ENCODE data around the gene NHLH1. TPM values are rescaled to one million over a fixed set of nuclear protein-coding genes. Genes with fewer than 3 reads are reported as not detected.

NHLH1 gene
- total and polyA plus RNA-seq, 2 of the 13 experiments (the other 11 are each of a cell fraction or from before 2014, with no cell fraction given): 0.11 to 0.57 TPM

DNA sequence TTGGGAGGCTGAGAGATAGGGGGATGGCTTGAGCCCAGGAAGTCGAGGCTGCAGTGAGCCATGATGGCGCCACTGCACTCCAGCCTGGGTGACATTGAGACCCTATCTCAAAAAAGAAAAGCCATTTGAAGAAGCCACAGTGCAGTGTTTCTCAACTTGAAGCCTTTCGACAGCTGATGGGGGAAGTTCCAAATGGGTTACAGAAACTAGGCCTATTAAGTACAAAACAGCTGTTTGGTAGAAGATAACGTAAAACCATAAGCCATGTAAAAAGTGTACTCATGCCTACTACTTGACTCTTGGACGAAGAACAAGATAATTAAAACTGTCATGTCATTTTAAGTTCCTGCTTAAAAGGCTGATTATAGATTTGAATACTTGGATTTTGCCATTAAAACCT lies 40.5 kb upstream of the NHLH1 start (continued):
- TF ChIP-seq, protein P1, sequence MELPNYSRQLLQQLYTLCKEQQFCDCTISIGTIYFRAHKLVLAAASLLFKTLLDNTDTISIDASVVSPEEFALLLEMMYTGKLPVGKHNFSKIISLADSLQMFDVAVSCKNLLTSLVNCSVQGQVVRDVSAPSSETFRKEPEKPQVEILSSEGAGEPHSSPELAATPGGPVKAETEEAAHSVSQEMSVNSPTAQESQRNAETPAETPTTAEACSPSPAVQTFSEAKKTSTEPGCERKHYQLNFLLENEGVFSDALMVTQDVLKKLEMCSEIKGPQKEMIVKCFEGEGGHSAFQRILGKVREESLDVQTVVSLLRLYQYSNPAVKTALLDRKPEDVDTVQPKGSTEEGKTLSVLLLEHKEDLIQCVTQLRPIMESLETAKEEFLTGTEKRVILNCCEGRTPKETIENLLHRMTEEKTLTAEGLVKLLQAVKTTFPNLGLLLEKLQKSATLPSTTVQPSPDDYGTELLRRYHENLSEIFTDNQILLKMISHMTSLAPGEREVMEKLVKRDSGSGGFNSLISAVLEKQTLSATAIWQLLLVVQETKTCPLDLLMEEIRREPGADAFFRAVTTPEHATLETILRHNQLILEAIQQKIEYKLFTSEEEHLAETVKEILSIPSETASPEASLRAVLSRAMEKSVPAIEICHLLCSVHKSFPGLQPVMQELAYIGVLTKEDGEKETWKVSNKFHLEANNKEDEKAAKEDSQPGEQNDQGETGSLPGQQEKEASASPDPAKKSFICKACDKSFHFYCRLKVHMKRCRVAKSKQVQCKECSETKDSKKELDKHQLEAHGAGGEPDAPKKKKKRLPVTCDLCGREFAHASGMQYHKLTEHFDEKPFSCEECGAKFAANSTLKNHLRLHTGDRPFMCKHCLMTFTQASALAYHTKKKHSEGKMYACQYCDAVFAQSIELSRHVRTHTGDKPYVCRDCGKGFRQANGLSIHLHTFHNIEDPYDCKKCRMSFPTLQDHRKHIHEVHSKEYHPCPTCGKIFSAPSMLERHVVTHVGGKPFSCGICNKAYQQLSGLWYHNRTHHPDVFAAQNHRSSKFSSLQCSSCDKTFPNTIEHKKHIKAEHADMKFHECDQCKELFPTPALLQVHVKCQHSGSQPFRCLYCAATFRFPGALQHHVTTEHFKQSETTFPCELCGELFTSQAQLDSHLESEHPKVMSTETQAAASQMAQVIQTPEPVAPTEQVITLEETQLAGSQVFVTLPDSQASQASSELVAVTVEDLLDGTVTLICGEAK (IDR thresholded peaks at IDR 0.05): no peak
- TF ChIP-seq, protein P1 (CRISPR knock-in tag; IDR thresholded peaks at IDR 0.05): no peak
- no peak for TF ChIP-seq MYC (CRISPR knock-in tag; IDR thresholded peaks at IDR 0.05; ENCODE audit: borderline replicate concordance)

DNA sequence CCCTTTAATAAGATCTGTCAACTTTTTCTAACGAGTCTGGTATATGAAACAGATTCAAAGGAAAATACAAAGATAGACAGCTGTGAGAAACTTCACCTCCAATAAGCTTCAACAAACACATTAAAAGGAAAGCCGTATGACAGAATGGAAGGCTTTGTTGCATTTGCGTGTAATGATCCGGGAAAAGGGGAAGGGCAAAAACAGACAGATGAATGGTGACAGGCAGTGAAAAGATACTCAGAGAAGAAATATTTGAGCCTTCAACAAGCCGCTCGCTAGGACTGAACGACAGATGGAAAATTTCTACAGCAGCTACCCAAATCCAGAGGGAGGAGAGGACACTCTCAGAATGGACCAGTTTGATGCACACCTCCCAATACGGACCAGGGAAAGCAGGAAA lies 38.7 kb upstream of the NHLH1 start:
- in situ Hi-C loops (cut with HindIII; ENCODE audit: extremely low pct_ligation_motif_present, low pct_unique_long_range_greater_than_20kb): no loop called here
- intact Hi-C loops (cut with micrococcal nuclease; ENCODE audit: unreplicated experiment): no loop called here
- ChIA-PET CTCF (ENCODE audit: low intra/inter-chr PET ratio, low total read pairs) (no interaction called here), POLR2A (no interaction called here)
- Histone ChIP-seq H3K79me2 (ENCODE audit: insufficient read depth, low read length) (peaks cover 4% of the 10 kb centered on the region), H3K4me3 (replicated peaks in 1 of 3; ENCODE audit: insufficient read depth in 1 of 3, low read depth in 2 of 3, low read length in 3 of 3) (no peak overlapping the region), H3K27ac (ENCODE audit: extremely low read length, insufficient read depth, low read length) (no peak overlapping the region), H3K4me2 (ENCODE audit: low read depth, low read length) (no peak overlapping the region), H3K9me3 (ENCODE audit: low read length) (no peaks in the 10 kb centered on the region), H3K36me3 (replicated peaks in 1 of 2; ENCODE audit: control insufficient read depth in 1 of 2, insufficient read depth in 2 of 2, low read length in 2 of 2) (peaks cover 18 to 85% of the 10 kb centered on the region in 2 experiments), H3K9ac (ENCODE audit: insufficient read depth, low read depth, low read length) (no peak overlapping the region), H4K20me1 (ENCODE audit: insufficient read depth, low read length) (peaks cover 2% of the 10 kb centered on the region), H3K4me1 (ENCODE audit: insufficient read depth, low read length) (no peaks in the 10 kb centered on the region), H3K27me3 (ENCODE audit: control insufficient read depth in 1 of 2, insufficient read depth in 2 of 2, low read length in 2 of 2) (no peaks in the 10 kb centered on the region), H2AFZ (ENCODE audit: low read length) (no peak overlapping the region)
- 95% methylated on average over 8 of the region's 8 CpGs for WGBS (ENCODE audit: low lambda C conversion rate)
- FAIRE-seq: no peak
- no peak for DNase-seq (ENCODE audit: low spot score)
- no TSS peak for BruUV-seq (replicated peaks)
- no peak for ATAC-seq
- TF ChIP-seq ZNF205 (CRISPR knock-in tag; IDR thresholded peaks at IDR 0.05) (no peak), SMAD1 (CRISPR knock-in tag; IDR thresholded peaks at IDR 0.05; ENCODE audit: borderline replicate concordance, low read depth) (no peak), MXI1 (IDR thresholded peaks at IDR 0.05; ENCODE audit: borderline replicate concordance, low read depth, low read length) (no peak), ZNF792 (CRISPR knock-in tag; IDR thresholded peaks at IDR 0.05) (no peak), ZNF782 (CRISPR knock-in tag; IDR thresholded peaks at IDR 0.05; ENCODE audit: borderline replicate concordance) (no peak), CEBPG (CRISPR knock-in tag; IDR thresholded peaks at IDR 0.05) (no peak), WIZ (CRISPR knock-in tag; IDR thresholded peaks at IDR 0.05) (no peak), CENPX (CRISPR knock-in tag; IDR thresholded peaks at IDR 0.05) (no peak), ZFP36 (IDR thresholded peaks at IDR 0.05; ENCODE audit: borderline replicate concordance, low read depth, low read length, partially characterized antibody) (no peak), ZNF264 (CRISPR knock-in tag; IDR thresholded peaks at IDR 0.05) (no peak), GTF3A (CRISPR knock-in tag; conservative IDR thresholded peaks at IDR 0.05) (no peak), ZNF678 (CRISPR knock-in tag; IDR thresholded peaks at IDR 0.05) (no peak)
- TF ChIP-seq, protein P2, sequence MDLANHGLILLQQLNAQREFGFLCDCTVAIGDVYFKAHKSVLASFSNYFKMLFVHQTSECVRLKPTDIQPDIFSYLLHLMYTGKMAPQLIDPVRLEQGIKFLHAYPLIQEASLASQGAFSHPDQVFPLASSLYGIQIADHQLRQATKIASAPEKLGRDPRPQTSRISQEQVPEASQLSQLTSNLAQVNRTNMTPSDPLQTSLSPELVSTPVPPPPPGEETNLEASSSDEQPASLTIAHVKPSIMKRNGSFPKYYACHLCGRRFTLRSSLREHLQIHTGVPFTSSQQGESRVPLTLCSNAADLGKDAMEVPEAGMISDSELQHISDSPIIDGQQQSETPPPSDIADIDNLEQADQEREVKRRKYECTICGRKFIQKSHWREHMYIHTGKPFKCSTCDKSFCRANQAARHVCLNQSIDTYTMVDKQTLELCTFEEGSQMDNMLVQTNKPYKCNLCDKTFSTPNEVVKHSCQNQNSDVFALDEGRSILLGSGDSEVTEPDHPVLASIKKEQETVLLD (CRISPR knock-in tag; IDR thresholded peaks at IDR 0.05; ENCODE audit: low read depth): no peak
